ENCODE measurements around the gene AOPEP. TPM values are rescaled to one million over a fixed set of nuclear protein-coding genes. Genes with fewer than 3 reads are reported as not detected.

Gene AOPEP
- total and polyA plus RNA-seq, 2 donors: 9.6 to 36.5 TPM

GRCh38 chr9:94754976-94755475 is 28.5 kb downstream of the AOPEP start:
- Histone ChIP-seq H3K36me3 (ENCODE audit: control insufficient read depth in 2 of 2, insufficient read depth in 2 of 2, low read length in 1 of 2) (peaks cover under 1 to 7% of the 10 kb centered on the region in 2 donors), H3K27ac (ENCODE audit: low read depth in 1 of 2, low read length in 1 of 2) (no peak overlapping the region), H3K4me1 (ENCODE audit: control insufficient read depth in 2 of 2, insufficient read depth in 2 of 2, low read length in 2 of 2) (no peaks in the 10 kb centered on the region), H3K27me3 (ENCODE audit: control insufficient read depth in 2 of 2, insufficient read depth in 1 of 2, low read length in 1 of 2) (no peaks in the 10 kb centered on the region), H3K9me3 (ENCODE audit: control insufficient read depth in 2 of 2, insufficient read depth in 1 of 2, low read length in 1 of 2) (no peaks in the 10 kb centered on the region), H3K4me3 (ENCODE audit: low read length in 2 of 2) (no peak overlapping the region)
- DNase-seq (ENCODE audit: low read depth in 6 of 9, low spot score in 9 of 9): no peak
- WGBS: 99% methylated on average over 4 of the region's 4 CpGs

- H3K27ac ChIP-seq (ENCODE audit: low read depth in 1 of 2, low read length in 1 of 2): no peak overlapping the region
- no peaks in the 10 kb centered on the region for H3K4me1 ChIP-seq (ENCODE audit: control insufficient read depth in 2 of 2, insufficient read depth in 2 of 2, low read length in 2 of 2)
- H3K27me3 ChIP-seq (ENCODE audit: control insufficient read depth in 2 of 2, insufficient read depth in 1 of 2, low read length in 1 of 2): no peaks in the 10 kb centered on the region
- H3K4me3 ChIP-seq (ENCODE audit: low read length in 2 of 2): no peak overlapping the region
- peaks cover 10 to 12% of the 10 kb centered on the region in 2 donors for H3K36me3 ChIP-seq (ENCODE audit: control insufficient read depth in 2 of 2, insufficient read depth in 2 of 2, low read length in 1 of 2)
- DNase-seq (ENCODE audit: low read depth in 6 of 9, low spot score in 9 of 9): no peak
- H3K9me3 ChIP-seq (ENCODE audit: control insufficient read depth in 2 of 2, insufficient read depth in 1 of 2, low read length in 1 of 2): no peaks in the 10 kb centered on the region
- 91% methylated on average over 4 of the region's 4 CpGs for WGBS
Measured at GRCh38 chr9:94757158-94757557, 30.7 kb downstream of the AOPEP start.

GRCh38 chr9:94758031-94758430 is 31.5 kb downstream of the AOPEP start:
- Histone ChIP-seq H3K9me3 (ENCODE audit: control insufficient read depth in 2 of 2, insufficient read depth in 1 of 2, low read length in 1 of 2) (no peaks in the 10 kb centered on the region), H3K27me3 (ENCODE audit: control insufficient read depth in 2 of 2, insufficient read depth in 1 of 2, low read length in 1 of 2) (no peaks in the 10 kb centered on the region), H3K36me3 (ENCODE audit: control insufficient read depth in 2 of 2, insufficient read depth in 2 of 2, low read length in 1 of 2) (peaks cover 10 to 12% of the 10 kb centered on the region in 2 donors), H3K27ac (ENCODE audit: low read depth in 1 of 2, low read length in 1 of 2) (no peak overlapping the region), H3K4me1 (ENCODE audit: control insufficient read depth in 2 of 2, insufficient read depth in 2 of 2, low read length in 2 of 2) (no peaks in the 10 kb centered on the region), H3K4me3 (ENCODE audit: low read length in 2 of 2) (no peak overlapping the region)
- 100% methylated on average over 1 of the region's 1 CpG for WGBS
- DNase-seq (ENCODE audit: low read depth in 6 of 9, low spot score in 9 of 9): no peak

- 99% methylated on average over 1 of the region's 1 CpG for WGBS
- H3K4me1 ChIP-seq (ENCODE audit: control insufficient read depth in 2 of 2, insufficient read depth in 2 of 2, low read length in 2 of 2): no peaks in the 10 kb centered on the region
- H3K4me3 ChIP-seq (ENCODE audit: low read length in 2 of 2): no peak overlapping the region
- no peaks in the 10 kb centered on the region for H3K27me3 ChIP-seq (ENCODE audit: control insufficient read depth in 2 of 2, insufficient read depth in 1 of 2, low read length in 1 of 2)
- H3K36me3 ChIP-seq (ENCODE audit: control insufficient read depth in 2 of 2, insufficient read depth in 2 of 2, low read length in 1 of 2): peaks cover 10 to 12% of the 10 kb centered on the region in 2 donors
- H3K27ac ChIP-seq (ENCODE audit: low read depth in 1 of 2, low read length in 1 of 2): no peak overlapping the region
- DNase-seq (ENCODE audit: low read depth in 6 of 9, low spot score in 9 of 9): no peak
- no peaks in the 10 kb centered on the region for H3K9me3 ChIP-seq (ENCODE audit: control insufficient read depth in 2 of 2, insufficient read depth in 1 of 2, low read length in 1 of 2)
Measured at GRCh38 chr9:94758880-94759279, 32.4 kb downstream of the AOPEP start.

- Histone ChIP-seq H3K27me3 (ENCODE audit: control insufficient read depth in 2 of 2, insufficient read depth in 1 of 2, low read length in 1 of 2) (no peaks in the 10 kb centered on the region), H3K9me3 (ENCODE audit: control insufficient read depth in 2 of 2, insufficient read depth in 1 of 2, low read length in 1 of 2) (no peaks in the 10 kb centered on the region), H3K36me3 (ENCODE audit: control insufficient read depth in 2 of 2, insufficient read depth in 2 of 2, low read length in 1 of 2) (peaks cover 10 to 12% of the 10 kb centered on the region in 2 donors), H3K27ac (ENCODE audit: low read depth in 1 of 2, low read length in 1 of 2) (no peak overlapping the region), H3K4me1 (ENCODE audit: control insufficient read depth in 2 of 2, insufficient read depth in 2 of 2, low read length in 2 of 2) (no peaks in the 10 kb centered on the region), H3K4me3 (ENCODE audit: low read length in 2 of 2) (no peak overlapping the region)
- 97% methylated on average over 7 of the region's 7 CpGs for WGBS
- no peak for DNase-seq (ENCODE audit: low read depth in 6 of 9, low spot score in 9 of 9)
Measured at GRCh38 chr9:94760010-94760409, 33.5 kb downstream of the AOPEP start.

GRCh38 chr9:94760660-94761059 is 34.2 kb downstream of the AOPEP start:
- WGBS: over 99% methylated on average over 5 of the region's 5 CpGs
- Histone ChIP-seq H3K36me3 (ENCODE audit: control insufficient read depth in 2 of 2, insufficient read depth in 2 of 2, low read length in 1 of 2) (peaks cover 10 to 12% of the 10 kb centered on the region in 2 donors), H3K4me1 (ENCODE audit: control insufficient read depth in 2 of 2, insufficient read depth in 2 of 2, low read length in 2 of 2) (no peaks in the 10 kb centered on the region), H3K9me3 (ENCODE audit: control insufficient read depth in 2 of 2, insufficient read depth in 1 of 2, low read length in 1 of 2) (no peaks in the 10 kb centered on the region), H3K4me3 (ENCODE audit: low read length in 2 of 2) (no peak overlapping the region), H3K27ac (ENCODE audit: low read depth in 1 of 2, low read length in 1 of 2) (no peak overlapping the region), H3K27me3 (ENCODE audit: control insufficient read depth in 2 of 2, insufficient read depth in 1 of 2, low read length in 1 of 2) (no peaks in the 10 kb centered on the region)
- DNase-seq (ENCODE audit: low read depth in 6 of 9, low spot score in 9 of 9): no peak

- Histone ChIP-seq H3K9me3 (ENCODE audit: control insufficient read depth in 2 of 2, insufficient read depth in 1 of 2, low read length in 1 of 2) (no peaks in the 10 kb centered on the region), H3K27ac (ENCODE audit: low read depth in 1 of 2, low read length in 1 of 2) (no peak overlapping the region), H3K4me3 (ENCODE audit: low read length in 2 of 2) (no peak overlapping the region), H3K36me3 (ENCODE audit: control insufficient read depth in 2 of 2, insufficient read depth in 2 of 2, low read length in 1 of 2) (peaks cover 10 to 12% of the 10 kb centered on the region in 2 donors), H3K27me3 (ENCODE audit: control insufficient read depth in 2 of 2, insufficient read depth in 1 of 2, low read length in 1 of 2) (no peaks in the 10 kb centered on the region), H3K4me1 (ENCODE audit: control insufficient read depth in 2 of 2, insufficient read depth in 2 of 2, low read length in 2 of 2) (no peaks in the 10 kb centered on the region)
- DNase-seq (ENCODE audit: low read depth in 6 of 9, low spot score in 9 of 9): no peak
- 98% methylated on average over 4 of the region's 4 CpGs for WGBS
Measured at GRCh38 chr9:94761481-94761880, 35.0 kb downstream of the AOPEP start.

GRCh38 chr9:94767331-94768072 is 41.0 kb downstream of the AOPEP start:
- Histone ChIP-seq H3K4me3 (ENCODE audit: low read length in 2 of 2) (no peak overlapping the region), H3K9me3 (ENCODE audit: control insufficient read depth in 2 of 2, insufficient read depth in 1 of 2, low read length in 1 of 2) (no peaks in the 10 kb centered on the region), H3K27ac (ENCODE audit: low read depth in 1 of 2, low read length in 1 of 2) (no peak overlapping the region), H3K27me3 (ENCODE audit: control insufficient read depth in 2 of 2, insufficient read depth in 1 of 2, low read length in 1 of 2) (no peaks in the 10 kb centered on the region), H3K36me3 (ENCODE audit: control insufficient read depth in 2 of 2, insufficient read depth in 2 of 2, low read length in 1 of 2) (peaks cover 0 to 2% of the 10 kb centered on the region in 2 donors), H3K4me1 (ENCODE audit: control insufficient read depth in 2 of 2, insufficient read depth in 2 of 2, low read length in 2 of 2) (no peaks in the 10 kb centered on the region)
- no peak for DNase-seq (ENCODE audit: low read depth in 6 of 9, low spot score in 9 of 9)
- WGBS: 98% methylated on average over 9 of the region's 9 CpGs

- WGBS: 97% methylated on average over 3 of the region's 3 CpGs
- no peaks in the 10 kb centered on the region for H3K27me3 ChIP-seq (ENCODE audit: control insufficient read depth in 2 of 2, insufficient read depth in 1 of 2, low read length in 1 of 2)
- no peak for DNase-seq (ENCODE audit: low read depth in 6 of 9, low spot score in 9 of 9)
- H3K9me3 ChIP-seq (ENCODE audit: control insufficient read depth in 2 of 2, insufficient read depth in 1 of 2, low read length in 1 of 2): no peaks in the 10 kb centered on the region
- H3K27ac ChIP-seq (ENCODE audit: low read depth in 1 of 2, low read length in 1 of 2): no peak overlapping the region
- peaks cover 0 to 2% of the 10 kb centered on the region in 2 donors for H3K36me3 ChIP-seq (ENCODE audit: control insufficient read depth in 2 of 2, insufficient read depth in 2 of 2, low read length in 1 of 2)
- no peak overlapping the region for H3K4me3 ChIP-seq (ENCODE audit: low read length in 2 of 2)
- no peaks in the 10 kb centered on the region for H3K4me1 ChIP-seq (ENCODE audit: control insufficient read depth in 2 of 2, insufficient read depth in 2 of 2, low read length in 2 of 2)
Measured at GRCh38 chr9:94768766-94769165, 42.3 kb downstream of the AOPEP start.
